GM18870 (cell line): ENCODE results near the gene GARIN5A.
"Not testable (repeated sequence)": the region's sequence is repeated elsewhere in the genome, so short reads cannot be mapped to it uniquely, and the experiment has no call there.

Experiments
- ATAC-seq: cut with Tn5 transposase; IDR thresholded peaks from one replicate; pipeline ENCODE4 v1.9.1; 2021; ENCODE audit warnings: moderate library complexity; ENCODE audit not compliant: unreplicated experiment

The GARIN5A gene

DNA sequence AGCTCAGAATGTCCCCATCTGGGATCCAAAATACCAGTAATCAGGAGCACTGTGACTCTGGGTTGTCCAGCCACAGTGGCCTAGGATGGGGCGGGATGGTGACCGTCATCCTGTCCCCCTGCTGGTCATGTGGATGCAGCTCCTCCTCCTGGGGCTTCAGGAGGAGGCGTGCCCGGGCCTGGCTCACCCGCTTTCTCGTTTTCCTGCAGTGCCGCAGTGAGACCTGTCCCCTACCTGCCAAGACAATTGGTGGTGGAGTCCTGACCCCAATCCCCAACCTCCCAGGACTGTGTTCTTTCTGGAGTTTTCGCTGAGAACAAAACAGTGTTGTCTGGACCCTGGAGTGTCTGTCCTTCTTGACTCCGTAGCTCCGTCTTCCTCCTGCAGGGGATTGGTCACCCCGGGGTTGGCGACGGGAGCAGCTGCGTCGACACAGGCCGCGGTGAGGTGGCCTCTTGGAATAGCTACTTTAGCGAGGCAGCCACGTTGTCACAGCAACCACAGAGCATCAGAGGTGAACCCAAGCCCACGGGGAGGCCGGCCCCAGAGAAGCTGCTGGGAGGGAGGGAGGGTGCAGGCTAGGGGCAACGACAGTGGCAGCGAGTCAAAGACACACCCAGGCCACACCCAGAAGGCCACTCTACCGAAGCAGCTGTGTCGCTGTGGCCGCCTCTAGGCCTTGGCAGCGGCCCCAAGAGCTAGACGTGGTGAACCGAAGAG lies 10.5 kb downstream of the GARIN5A start:
- no peak for ATAC-seq

DNA sequence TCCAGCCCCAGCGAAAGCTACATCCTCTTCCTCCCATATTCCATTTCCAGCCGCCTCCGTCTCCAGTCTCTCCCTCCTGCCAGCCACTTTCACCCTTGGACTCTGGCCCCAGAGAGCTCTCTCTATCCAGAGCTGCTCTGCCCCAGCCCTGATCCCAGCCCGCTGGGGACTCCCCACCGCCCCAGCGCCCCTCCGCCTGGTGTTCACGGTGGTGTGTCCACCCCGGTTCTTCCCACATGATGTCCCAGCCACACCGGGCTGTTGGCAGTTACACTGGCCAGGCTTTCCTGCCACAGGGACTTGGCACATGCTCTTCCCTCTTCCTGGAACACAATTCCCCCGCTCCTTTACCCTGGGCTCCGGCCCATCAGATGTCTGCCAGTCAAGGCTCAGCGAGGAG lies 11.6 kb downstream of the GARIN5A start:
- ATAC-seq, result no peak

DNA sequence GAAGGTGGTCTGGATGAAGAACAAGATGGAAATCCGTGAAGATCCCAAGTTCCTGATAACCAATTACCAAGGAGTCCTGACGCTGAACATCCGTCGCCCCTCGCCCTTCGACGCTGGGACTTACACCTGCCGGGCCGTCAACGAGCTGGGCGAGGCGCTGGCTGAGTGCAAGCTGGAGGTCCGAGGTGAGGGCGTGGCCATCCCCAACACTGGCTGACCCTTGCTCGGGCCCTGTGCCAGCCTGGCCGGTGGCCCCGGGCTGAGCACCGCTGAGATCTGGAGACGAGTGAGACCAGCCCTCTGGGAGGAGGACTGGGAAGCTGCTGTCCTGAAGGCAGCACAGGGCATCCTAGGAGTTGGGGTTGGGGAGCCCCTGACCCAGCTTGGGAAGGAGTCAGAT lies 12.3 kb downstream of the GARIN5A start:
- ATAC-seq, result no peak

DNA sequence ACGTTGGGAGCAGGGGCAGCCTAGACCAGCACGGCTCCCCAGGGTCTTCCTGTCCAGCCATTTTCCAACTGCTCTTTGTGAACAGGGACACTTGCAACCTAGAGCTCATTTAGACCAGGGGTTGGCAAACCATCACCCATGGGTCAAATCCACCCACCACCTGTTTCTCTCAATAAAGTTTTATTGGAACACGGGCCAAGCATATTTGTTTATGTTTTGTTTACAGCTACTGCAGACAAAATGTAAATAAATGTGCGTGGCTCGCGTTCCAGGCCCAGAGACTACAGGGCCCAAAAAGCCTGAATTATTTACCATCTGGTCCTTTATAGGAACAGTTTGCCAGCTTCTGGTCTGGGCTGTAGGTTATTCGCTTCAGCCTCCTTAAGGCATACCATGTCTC lies 13.7 kb downstream of the GARIN5A start:
- no peak for ATAC-seq

DNA sequence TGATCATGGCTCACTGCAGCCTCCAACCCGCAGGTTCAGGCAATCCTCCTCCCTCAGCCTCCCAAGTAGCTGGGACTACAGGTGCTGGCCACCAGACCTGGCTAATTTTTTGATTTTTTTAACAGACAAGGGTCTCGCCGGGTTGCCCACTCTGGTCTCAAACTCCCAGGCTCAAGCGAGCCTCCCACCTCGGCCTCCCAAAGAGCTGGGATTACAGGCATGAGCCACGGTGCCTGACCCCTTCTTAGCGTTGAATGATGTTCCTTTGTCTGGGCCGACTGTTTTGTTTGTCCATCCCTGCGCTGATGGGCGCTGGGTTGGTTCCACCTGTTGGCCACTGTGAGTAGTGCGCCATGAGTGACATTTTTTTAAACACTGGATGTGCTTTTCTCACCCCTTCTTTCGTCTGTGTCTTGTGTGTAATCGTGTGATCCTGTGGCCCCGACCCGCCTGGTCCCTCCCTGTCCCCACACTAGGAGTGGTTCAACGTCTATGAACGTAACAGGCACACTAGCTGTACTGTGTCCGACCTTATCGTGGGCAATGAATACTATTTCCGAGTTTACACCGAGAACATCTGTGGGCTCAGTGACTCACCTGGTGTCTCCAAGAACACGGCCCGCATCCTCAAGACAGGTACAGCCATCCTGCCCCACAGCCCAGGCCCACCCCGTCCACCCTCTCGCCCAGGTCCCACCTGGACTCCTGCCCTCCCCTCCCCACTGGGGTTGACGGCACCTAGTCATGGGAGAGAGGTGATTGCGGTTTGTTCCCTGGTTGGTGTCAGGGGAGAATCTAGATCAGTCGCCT lies 15.4 kb downstream of the GARIN5A start:
- no peak for ATAC-seq

DNA sequence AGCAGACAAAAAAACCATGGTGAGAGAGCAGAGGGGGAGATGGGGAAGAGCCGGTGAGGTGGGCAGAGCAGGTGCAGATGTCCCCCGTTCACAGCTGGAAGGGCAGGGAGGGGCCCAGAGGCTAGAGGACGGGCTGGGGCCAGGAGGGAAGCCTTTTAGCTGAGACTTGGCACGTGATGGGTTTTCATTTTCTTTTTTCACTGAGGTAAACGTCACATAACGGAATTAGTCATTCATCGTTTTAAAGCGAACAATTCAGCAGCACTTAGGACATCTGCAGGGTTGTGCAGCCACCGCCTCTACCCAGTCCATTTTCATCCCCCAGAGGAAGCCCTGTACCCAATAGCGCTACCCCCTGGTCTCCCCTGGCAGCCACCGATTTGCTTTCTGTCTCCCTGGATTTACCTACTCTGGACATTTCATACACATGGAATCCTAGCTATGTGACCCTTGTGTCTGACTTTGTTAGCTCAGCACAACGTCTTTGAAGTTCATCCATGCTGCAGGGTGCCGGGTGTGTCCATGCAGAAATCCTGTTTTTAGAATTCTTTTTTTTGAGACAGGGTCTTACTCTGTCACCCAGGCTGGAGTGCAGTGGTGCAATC lies 16.4 kb downstream of the GARIN5A start:
- ATAC-seq, result no peak

DNA sequence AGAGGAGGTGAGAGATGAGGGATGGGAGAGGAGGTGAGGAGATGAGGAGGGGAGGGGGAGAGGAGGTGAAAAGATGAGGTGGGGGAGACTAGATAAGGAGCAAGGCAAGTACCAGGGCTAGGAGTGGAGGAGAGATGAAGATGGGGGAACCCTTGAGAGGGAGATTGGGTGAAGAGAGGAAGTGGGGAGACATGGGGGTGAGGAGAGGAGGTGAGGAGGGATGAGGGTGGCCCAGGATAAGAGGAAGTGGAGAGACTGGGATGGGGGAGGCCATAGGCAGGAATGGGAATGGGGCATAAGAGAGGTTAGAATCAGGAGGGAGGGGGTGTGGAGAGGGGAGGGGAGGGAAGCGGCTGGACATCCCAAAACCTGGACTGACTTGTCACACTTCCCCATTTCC lies 17.0 kb downstream of the GARIN5A start:
- no peak for ATAC-seq

DNA sequence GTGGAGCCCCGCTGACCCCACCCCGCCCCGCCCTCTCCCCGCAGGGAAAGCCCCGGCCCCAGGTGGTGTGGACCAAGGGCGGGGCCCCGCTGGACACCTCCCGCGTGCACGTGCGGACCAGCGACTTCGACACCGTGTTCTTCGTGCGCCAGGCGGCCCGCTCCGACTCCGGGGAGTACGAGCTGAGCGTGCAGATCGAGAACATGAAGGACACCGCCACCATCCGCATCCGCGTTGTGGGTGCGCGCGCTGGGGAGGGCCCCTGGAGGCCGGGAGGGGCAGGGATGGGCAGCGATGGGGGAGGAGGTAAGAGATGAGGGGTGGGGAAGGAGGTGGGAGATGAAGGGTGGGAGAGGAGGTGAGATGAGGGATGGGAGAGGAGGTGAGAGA lies 17.6 kb downstream of the GARIN5A start:
- no peak for ATAC-seq

DNA sequence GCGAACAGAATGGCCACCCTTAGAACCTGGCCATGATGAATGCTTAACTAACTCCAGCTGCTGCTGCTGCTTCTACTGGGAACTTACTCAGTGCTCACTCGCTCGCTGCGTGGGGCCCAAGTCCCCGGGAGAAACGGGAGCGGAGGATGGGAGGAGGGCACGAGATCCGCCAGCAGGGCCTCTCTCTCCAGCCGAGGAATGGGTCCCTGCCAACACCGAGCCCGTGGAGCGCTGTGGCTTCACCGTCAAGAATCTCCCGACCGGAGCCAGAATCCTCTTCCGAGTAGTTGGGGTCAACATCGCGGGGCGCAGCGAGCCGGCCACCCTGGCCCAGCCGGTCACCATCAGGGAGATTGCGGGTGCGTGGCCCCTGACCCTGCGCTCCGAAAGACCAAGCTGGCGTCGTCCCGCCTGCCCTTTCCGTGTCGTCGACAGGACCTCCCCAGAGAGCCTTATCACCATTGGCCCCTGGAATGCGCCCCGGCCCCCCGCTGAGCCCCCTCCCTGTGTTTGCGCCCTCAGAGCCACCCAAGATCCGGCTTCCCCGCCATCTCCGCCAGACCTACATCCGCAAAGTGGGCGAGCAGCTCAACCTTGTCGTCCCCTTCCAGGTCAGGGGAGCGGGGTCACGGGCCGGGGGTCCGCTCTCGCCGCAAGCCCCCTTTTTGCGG lies 18.1 kb downstream of the GARIN5A start:
- ATAC-seq, result no peak

DNA sequence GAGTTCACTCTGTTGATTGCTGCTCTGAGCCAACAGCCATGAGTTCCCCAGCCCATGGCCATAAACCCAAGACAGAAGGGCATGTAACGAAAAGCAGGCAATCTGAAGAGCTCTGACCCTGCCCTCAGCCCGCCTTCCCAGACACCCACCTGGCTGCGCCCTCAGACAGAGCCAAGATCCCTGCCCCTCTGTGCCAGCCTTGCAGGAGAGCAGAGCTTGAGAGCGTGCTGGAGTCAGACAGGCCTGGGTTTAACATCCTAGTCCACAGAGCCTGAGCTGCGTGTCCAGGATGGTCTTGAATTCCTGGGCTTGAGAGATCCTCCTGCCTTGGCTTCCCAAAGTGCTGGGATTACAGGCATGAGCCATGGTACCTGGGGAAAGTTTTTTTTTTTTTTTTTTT lies 19.3 kb downstream of the GARIN5A start:
- no peak for ATAC-seq

DNA sequence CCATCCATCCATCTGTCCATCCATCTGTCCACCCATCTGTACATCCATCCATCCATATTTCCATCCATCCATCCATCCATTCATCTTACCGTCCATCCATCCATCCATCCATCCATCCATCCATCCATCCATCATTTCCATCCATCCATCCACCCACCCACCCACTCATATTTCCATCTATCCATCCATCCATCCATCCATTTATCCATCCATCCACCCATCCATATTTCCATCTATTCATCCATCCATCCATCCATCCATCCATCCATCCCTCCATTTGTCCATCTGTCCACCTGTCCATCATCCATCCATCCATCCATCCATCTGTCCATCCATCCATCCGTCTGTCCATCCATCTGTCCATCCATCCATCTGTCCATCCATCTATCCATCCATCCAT lies 20.7 kb downstream of the GARIN5A start:
- ATAC-seq, result no peak

DNA sequence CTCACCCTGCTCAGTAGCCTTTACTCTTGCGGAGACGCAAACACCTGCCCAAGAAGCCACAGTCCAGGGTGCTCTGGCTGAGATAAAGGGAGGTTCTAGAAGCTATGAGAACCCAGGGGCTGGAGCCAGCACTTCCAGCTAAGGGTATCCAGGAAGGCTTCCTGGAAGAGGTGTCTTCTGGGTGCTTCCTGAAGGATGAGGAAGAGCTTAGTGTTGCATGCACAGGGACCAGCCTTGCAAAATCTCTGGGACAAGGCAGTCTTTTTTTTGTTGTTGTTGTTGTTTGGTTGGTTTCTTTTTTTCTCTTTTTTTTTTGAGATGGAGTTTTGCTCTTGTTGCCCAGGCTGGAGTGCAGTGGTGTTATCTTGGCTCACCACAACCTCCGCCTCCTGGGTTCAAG lies 23.4 kb downstream of the GARIN5A start:
- ATAC-seq, result no peak

DNA sequence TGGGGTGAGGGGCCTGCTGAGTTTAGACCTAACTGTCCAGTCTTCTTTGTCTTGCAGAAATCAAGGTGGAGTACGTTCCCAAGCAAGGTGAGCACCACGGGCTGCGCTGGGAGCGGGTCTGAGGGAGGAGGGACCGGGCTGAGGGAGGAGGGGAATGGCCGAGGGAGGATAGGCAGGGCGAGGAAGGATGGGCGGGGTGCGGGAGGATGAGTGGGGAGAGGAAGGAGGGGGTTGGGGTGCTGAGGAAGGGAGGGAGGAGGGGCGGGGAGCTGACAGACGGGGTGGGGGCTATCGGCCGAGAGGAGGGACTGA lies 25.5 kb downstream of the GARIN5A start:
- no peak for ATAC-seq

DNA sequence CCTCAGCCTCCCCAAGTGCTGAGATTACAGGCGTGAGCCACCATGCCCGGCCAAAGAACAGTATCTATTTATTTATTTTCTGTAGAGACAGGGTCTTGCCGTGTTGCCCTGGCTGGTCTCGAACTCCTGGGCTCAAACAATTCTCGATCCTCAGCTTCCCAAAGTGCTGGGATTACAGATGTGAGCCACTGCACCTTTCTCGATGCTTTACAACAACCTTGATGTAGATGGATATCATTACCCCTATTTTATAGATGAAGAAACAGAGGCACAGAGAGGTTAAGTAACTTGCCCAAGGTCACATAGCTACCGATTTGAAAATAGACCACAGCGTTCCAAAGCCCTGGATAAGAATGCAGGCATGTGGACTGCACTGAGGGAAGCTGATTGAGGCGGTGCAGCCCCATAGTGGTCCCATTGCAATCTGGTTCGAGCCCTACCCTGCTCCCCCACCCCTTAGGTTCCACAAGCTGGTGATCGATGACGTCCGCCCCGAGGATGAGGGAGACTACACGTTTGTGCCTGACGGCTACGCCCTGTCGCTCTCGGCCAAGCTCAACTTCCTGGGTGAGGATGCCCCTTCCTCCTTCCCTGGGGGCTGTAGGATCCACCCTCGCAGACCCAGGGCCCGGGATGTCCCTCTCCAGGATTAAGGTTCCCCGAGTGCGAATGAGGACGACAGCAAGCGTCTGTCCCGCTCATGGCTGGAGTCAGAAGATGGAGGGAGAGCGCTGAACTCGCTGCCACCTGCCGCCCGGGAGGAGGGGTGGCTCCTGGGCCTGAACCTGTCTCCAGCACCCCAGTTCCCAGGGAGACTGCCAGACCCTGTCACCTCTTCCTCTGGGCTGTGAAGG lies 26.1 kb downstream of the GARIN5A start:
- no peak for ATAC-seq

DNA sequence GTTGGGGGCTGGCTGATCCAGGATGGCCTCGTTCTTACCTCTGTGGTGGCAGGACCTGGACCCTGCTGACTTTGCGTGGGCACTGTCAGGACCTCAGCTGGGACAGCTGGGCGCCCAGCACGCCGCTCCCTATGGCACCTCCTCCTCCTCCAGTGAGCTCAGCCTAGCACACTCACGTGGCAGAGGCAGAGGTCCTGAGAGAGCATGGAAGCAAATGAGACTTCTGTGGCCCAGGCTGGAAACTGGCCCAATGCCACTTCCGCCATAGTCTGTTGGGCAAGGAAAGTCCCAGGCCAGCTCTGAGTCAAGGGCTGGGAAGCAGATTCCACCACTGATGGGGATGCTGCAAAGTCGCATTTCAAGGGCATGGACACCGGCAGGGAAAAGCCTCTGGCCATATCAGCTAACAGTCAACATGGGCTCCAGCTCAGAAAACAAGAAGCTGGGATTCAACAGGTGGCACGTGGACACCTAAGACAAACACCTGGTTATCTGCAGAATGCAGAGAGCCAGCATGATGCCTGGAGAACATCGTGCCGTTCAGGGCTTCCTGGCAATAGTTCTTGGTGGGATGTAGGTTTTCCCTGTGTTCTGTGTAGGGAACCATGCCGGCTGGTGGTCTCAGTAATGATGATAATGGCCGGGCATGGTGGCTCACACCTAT lies 27.3 kb downstream of the GARIN5A start:
- no peak for ATAC-seq

DNA sequence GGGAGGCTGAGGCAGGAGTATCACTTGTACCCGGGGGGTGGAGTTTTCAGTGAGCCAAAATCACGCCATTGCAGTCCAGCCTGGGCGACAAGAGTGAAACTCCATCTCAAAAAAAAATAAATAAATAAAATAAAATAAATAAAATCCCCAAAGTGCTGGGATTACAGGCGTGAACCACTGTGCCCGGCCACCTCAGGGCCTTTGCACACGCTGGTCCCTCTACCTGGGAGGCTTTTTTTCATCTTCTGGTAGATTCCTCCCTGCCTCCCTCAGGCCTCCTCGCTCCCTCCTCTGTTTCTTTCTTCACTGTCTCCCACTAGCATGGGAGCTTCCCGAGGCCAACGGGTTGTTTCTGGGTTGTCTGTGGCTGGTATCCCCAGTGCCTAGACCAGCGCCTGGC lies 28.9 kb downstream of the GARIN5A start:
- no peak for ATAC-seq

DNA sequence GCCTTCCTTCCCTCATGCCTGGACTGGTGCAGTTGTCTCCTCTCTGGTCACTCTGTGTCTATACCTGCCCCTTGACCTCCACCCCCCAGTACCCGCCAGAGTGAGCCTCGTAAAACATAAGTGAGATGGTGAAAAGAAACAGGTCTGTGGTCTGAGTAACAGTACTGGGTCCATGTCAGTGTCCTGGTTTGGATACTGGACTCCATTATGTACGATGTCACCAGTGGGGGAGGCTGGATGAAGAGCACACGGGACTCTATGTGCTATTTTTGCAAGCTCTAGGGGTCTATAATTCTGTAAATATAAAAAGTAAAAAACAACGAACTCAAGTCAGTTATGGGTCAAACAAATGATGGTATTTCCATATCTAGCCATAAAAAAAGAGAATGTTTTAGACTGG lies 29.6 kb downstream of the GARIN5A start:
- ATAC-seq, result no peak

DNA sequence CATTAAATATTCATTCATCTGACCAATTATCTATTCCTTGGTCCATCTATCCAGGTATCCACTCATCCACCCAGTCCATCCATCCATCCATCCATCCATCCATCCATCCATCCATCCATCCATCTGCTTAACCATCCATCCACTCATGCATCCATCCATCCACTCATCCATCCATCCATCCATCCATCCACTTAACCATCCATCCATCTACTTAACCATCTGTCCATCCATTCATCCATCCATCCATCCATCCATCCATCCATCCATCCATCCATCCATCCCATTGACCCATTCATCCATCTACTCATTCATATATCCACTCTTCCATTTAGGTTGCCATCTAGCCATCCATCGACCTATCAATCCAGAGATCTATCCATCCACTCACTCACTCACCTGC lies 32.6 kb downstream of the GARIN5A start:
- no peak for ATAC-seq

DNA sequence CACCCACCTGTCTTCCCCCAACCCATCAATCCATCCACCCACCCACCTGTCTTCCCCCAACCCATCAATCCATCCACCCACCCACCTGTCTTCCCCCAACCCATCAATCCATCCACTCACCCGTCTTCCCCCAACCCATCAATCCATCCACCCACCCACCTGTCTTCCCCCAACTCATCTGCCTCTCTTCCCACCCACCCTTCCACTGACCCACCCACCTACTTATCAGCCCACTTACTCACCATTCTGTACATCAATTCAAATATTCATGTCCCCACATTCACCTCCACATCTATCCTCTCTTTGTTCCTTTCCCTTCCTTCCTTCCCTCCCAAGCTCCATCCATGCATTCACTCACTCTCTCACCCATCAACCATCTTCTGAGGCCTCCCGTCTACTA lies 37.5 kb downstream of the GARIN5A start:
- ATAC-seq, result not testable (repeated sequence)

DNA sequence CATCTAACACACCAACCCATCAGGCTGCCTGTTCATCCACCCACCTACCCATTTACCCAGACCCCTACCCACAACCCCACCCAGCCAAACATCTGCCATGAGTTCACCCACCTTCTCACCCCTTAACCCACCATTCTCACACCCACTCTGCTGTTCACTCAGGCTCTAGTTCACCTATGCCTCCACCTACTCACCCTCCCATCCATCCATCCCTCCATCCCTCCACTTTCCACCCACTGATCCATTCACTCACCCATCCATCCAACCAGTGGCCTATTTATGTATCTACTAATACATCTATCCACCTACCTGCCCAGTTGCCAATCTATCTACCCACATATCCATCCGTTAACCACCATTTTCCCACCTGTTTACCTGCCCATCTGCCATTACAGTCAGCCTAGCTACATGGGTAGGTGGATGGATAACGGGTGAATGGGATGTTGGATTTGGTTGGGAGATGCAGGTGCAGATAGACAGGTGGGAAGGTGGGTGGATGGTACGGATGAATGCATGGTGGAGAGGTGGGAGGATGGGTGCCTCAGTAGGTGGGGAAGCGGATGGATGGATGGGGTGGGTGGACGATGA lies 38.7 kb downstream of the GARIN5A start:
- no peak for ATAC-seq
